ENCODE measurements around the gene RHBDF2. TPM values are rescaled to one million over a fixed set of nuclear protein-coding genes. Genes with fewer than 3 reads are reported as not detected.

Gene RHBDF2
- total and polyA plus RNA-seq, 2 donors (not counting 3 experiments of a cell fraction or from before 2014, with no cell fraction given) = 25.5 to 38.5 TPM

GRCh38 chr17:76513306-76513692 is 12.1 kb upstream of the RHBDF2 start:
- Histone ChIP-seq H4K20me1 (replicated peaks; ENCODE audit: control insufficient read depth, extremely low read depth, insufficient read depth, low read length) (no peaks in the 10 kb centered on the region), H3K9me3 (replicated peaks; ENCODE audit: control insufficient read depth, insufficient read depth, low read length) (no peaks in the 10 kb centered on the region), H3K4me1 (ENCODE audit: control insufficient read depth, extremely low read depth, insufficient read depth, low read length) (no peaks in the 10 kb centered on the region), H3K27ac (ENCODE audit: insufficient read depth, low read depth, low read length) (no peak overlapping the region), H3K9ac (replicated peaks; ENCODE audit: extremely low read depth, insufficient read depth, low read length) (no peak overlapping the region), H3K36me3 (ENCODE audit: control insufficient read depth in 2 of 2, extremely low read depth in 1 of 2, insufficient read depth in 2 of 2, low read length in 2 of 2) (no peaks in the 10 kb centered on the region), H3K9me1 (replicated peaks; ENCODE audit: control insufficient read depth, extremely low read depth, insufficient read depth, low read length) (no peaks in the 10 kb centered on the region), H3K4me2 (ENCODE audit: insufficient read depth, low read length) (no peak overlapping the region), H3K27me3 (ENCODE audit: control insufficient read depth in 2 of 2, insufficient read depth in 2 of 2, low read length in 2 of 2) (peaks cover 0 to 2% of the 10 kb centered on the region in 2 experiments), H2AFZ (ENCODE audit: low read depth, low read length) (no peak overlapping the region), H3K4me3 (replicated peaks in 1 of 3; ENCODE audit: insufficient read depth in 1 of 3, low read depth in 1 of 3, low read length in 3 of 3) (no peak overlapping the region), H3K79me2 (ENCODE audit: control insufficient read depth, insufficient read depth, low read length) (no peaks in the 10 kb centered on the region)
- CTCF ChIA-PET = interaction anchor here (0.8 to 2.6 kb wide), 5 partner anchors 10 to 105 kb away, joined by 3 to 13 read pairs (median 5); no protein-coding TSS in a partner anchor
- DNase-seq (ENCODE audit: low read depth, low spot score) (no peak), FAIRE-seq (no peak)
- TF ChIP-seq CTCF (IDR thresholded peaks at IDR 0.05; ENCODE audit: extremely low read depth in 1 of 2, insufficient read depth in 1 of 2, low read depth in 1 of 2, low read length in 2 of 2) = no peak
- TF ChIP-seq POLR2AphosphoS5 (IDR thresholded peaks at IDR 0.05; ENCODE audit: insufficient read depth, low read depth, low read length) = no peak
- TF ChIP-seq MYC (IDR thresholded peaks at IDR 0.05; ENCODE audit: low read depth, low read length) = no peak
- no peak for TF ChIP-seq EZH2 (IDR thresholded peaks at IDR 0.05; ENCODE audit: borderline replicate concordance, low read depth, low read length, severe bottlenecking)
- no peak for TF ChIP-seq FOS (IDR thresholded peaks at IDR 0.05; ENCODE audit: borderline replicate concordance, insufficient read depth, low read length)
- TF ChIP-seq JUN (IDR thresholded peaks at IDR 0.05; ENCODE audit: borderline replicate concordance, insufficient read depth, insufficient read length, low read depth) = no peak
- TF ChIP-seq GATA2 (IDR thresholded peaks at IDR 0.05; ENCODE audit: insufficient read depth, insufficient read length, low read depth, low read length) = no peak
- TF ChIP-seq, protein P1, sequence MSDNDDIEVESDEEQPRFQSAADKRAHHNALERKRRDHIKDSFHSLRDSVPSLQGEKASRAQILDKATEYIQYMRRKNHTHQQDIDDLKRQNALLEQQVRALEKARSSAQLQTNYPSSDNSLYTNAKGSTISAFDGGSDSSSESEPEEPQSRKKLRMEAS (IDR thresholded peaks at IDR 0.05; ENCODE audit: insufficient read depth, insufficient read length) = no peak
- TF ChIP-seq POLR2A (IDR thresholded peaks at IDR 0.05; ENCODE audit: low read depth, low read length) = no peak
- POLR2A ChIA-PET = no interaction called here
- intact Hi-C loops (cut with micrococcal nuclease) = no loop called here
- BruUV-seq (replicated peaks) = no TSS peak
- dilution Hi-C loops (cut with MboI; ENCODE audit: extremely low pct_ligation_motif_present, low sequenced_read_pairs) = no loop called here
